SK-N-MC (cell line): ENCODE data around the gene ADGRL3.

ENCODE experiments used
- EZH2 ChIP-seq: fragments of 200-600 bp; sonication (generic); IDR thresholded peaks from one replicate; pipeline ENCODE4 v1.6.1; 2017; ENCODE audit warnings: antibody characterized with exemption
- POLR2AphosphoS5 ChIP-seq: IDR thresholded peaks from 2 replicates; pipeline ENCODE4 v1.6.1; 2012; ENCODE audit warnings: mild to moderate bottlenecking, low read depth, low read length, borderline replicate concordance

DNA sequence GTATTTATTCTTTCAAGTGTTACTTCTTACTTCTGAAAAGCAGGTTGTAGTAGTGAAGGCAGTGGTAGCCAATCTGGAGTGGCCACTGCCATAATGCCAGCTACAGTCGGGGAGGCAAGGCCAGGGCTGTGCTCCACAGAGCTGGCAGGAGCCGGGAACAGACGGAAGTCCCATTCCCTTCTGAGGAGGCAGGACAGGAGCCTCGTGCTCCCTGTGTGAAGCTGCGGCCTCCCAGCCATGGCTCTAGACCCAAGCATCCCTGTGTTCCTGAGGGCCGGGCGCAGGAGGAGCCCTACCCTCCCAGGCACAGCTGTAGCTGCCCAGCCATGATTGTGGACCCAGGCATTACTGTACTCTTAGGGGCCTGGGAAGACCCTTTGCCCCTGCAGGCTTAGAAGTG, 461.8 kb downstream of the ADGRL3 start:
- TF ChIP-seq POLR2AphosphoS5 (no peak), EZH2 (no peak)
